ENCODE results near the gene SMPD2. TPM values are rescaled to one million over a fixed set of nuclear protein-coding genes. Genes with fewer than 3 reads are reported as not detected.

Gene SMPD2
- total RNA-seq, 1 donor from 2014 or later = 6.2 TPM

GRCh38 chr6:109456111-109456583 is 15.6 kb downstream of the SMPD2 start:
- no peaks in the 10 kb centered on the region for H3K27me3 ChIP-seq (ENCODE audit: insufficient read depth, low read length)
- H3K79me2 ChIP-seq (ENCODE audit: insufficient read depth, low read length) = peaks cover 23% of the 10 kb centered on the region
- FAIRE-seq (no peak), DNase-seq (ENCODE audit: low read depth) (no peak)
- peak overlapping the region; percentile 93 for H3K4me3 ChIP-seq (ENCODE audit: insufficient read depth, low read depth, low read length)
- Mint-ChIP-seq H3K27ac (ENCODE audit: unreplicated experiment) (no peak overlapping the region), H3K36me3 (ENCODE audit: low read depth, unreplicated experiment) (peaks cover 9% of the 10 kb centered on the region), H3K27me3 (ENCODE audit: low read depth, unreplicated experiment) (no peaks in the 10 kb centered on the region), H3K4me3 (ENCODE audit: unreplicated experiment) (peak overlapping the region; percentile 86), H3K9me3 (ENCODE audit: unreplicated experiment) (no peaks in the 10 kb centered on the region), H3K4me1 (ENCODE audit: low read depth, unreplicated experiment) (peaks cover 6% of the 10 kb centered on the region)
- H3K4me2 ChIP-seq (ENCODE audit: low read length) = peak overlapping the region; percentile 95
- no peaks in the 10 kb centered on the region for H3K9me3 ChIP-seq (ENCODE audit: insufficient read depth, low read depth, low read length)
- no peak for TF ChIP-seq EZH2 (IDR thresholded peaks at IDR 0.05; ENCODE audit: insufficient read depth, low read length)
- TF ChIP-seq CTCF (IDR thresholded peaks at IDR 0.05; ENCODE audit: insufficient read depth, low read depth, low read length) = no peak
- H3K4me1 ChIP-seq (ENCODE audit: insufficient read depth, low read length) = peaks cover 16% of the 10 kb centered on the region
- H3K9ac ChIP-seq (ENCODE audit: low read length) = peak overlapping the region; percentile 75
- peaks cover 14% of the 10 kb centered on the region for H4K20me1 ChIP-seq (ENCODE audit: insufficient read depth, low read length)
- H3K27ac ChIP-seq (ENCODE audit: low read depth, low read length) = no peak overlapping the region
- peaks cover 6% of the 10 kb centered on the region for H3K36me3 ChIP-seq (ENCODE audit: insufficient read depth, low read length)
- peak overlapping the region; percentile 78 for H2AFZ ChIP-seq (ENCODE audit: low read depth, low read length)

- H3K4me1 ChIP-seq (ENCODE audit: insufficient read depth, low read length) = peaks cover 17% of the 10 kb centered on the region
- peak overlapping the region; percentile 95 for H3K4me2 ChIP-seq (ENCODE audit: low read length)
- Mint-ChIP-seq H3K4me1 (ENCODE audit: low read depth, unreplicated experiment) (peaks cover 6% of the 10 kb centered on the region), H3K4me3 (ENCODE audit: unreplicated experiment) (peak overlapping the region; percentile 86), H3K36me3 (ENCODE audit: low read depth, unreplicated experiment) (peaks cover 11% of the 10 kb centered on the region), H3K27me3 (ENCODE audit: low read depth, unreplicated experiment) (no peaks in the 10 kb centered on the region), H3K9me3 (ENCODE audit: unreplicated experiment) (no peaks in the 10 kb centered on the region), H3K27ac (ENCODE audit: unreplicated experiment) (no peak overlapping the region)
- TF ChIP-seq CTCF (IDR thresholded peaks at IDR 0.05; ENCODE audit: insufficient read depth, low read depth, low read length) (no peak), EZH2 (IDR thresholded peaks at IDR 0.05; ENCODE audit: insufficient read depth, low read length) (no peak)
- no peaks in the 10 kb centered on the region for H3K27me3 ChIP-seq (ENCODE audit: insufficient read depth, low read length)
- H2AFZ ChIP-seq (ENCODE audit: low read depth, low read length) = peak overlapping the region; percentile 78
- H3K9ac ChIP-seq (ENCODE audit: low read length) = peak overlapping the region; percentile 75
- H3K9me3 ChIP-seq (ENCODE audit: insufficient read depth, low read depth, low read length) = no peaks in the 10 kb centered on the region
- peak overlapping the region; percentile 93 for H3K4me3 ChIP-seq (ENCODE audit: insufficient read depth, low read depth, low read length)
- peaks cover 14% of the 10 kb centered on the region for H4K20me1 ChIP-seq (ENCODE audit: insufficient read depth, low read length)
- H3K27ac ChIP-seq (ENCODE audit: low read depth, low read length) = no peak overlapping the region
- no peak for FAIRE-seq
- H3K36me3 ChIP-seq (ENCODE audit: insufficient read depth, low read length) = peaks cover 8% of the 10 kb centered on the region
- peak; percentile 49 for DNase-seq (ENCODE audit: low read depth)
- peaks cover 23% of the 10 kb centered on the region for H3K79me2 ChIP-seq (ENCODE audit: insufficient read depth, low read length)
These were observed 16.4 kb downstream of the SMPD2 start for GRCh38 chr6:109456710-109457561.
